ENCODE data around the gene ROR2.

- no peak for TF ChIP-seq CTCF (IDR thresholded peaks at IDR 0.05)
- TF ChIP-seq ZFX (IDR thresholded peaks at IDR 0.05; ENCODE audit: borderline replicate concordance), result no peak
Observed at GRCh38 chr9:91736898-91737601, 213.0 kb downstream of the ROR2 start.

Measured in 22Rv1 (cell line).